SKM-1 (cell line): ENCODE results near the gene CDC20B.

Experiments used
- DNase-seq: peaks from one replicate; lab custom pipeline; 2025; ENCODE audit not compliant: unreplicated experiment; lab: John Stamatoyannopoulos, UW

Gene CDC20B

GRCh38 chr5:55172937-55173686 is at the start of gene CDC20B:
CDC20B (minus strand) TSS chr5:55173177; CDS start chr5:55173000, 177 bp downstream.
- no peak for DNase-seq

GRCh38 chr5:55222092-55222984 is 49.4 kb upstream of the CDC20B start:
- no peak for DNase-seq

GRCh38 chr5:55220433-55221185 is 47.6 kb upstream of the CDC20B start:
- DNase-seq, result no peak

- no peak for DNase-seq
These were observed 46.8 kb upstream of the CDC20B start for GRCh38 chr5:55219770-55220169.

- DNase-seq, result no peak
These were observed 46.0 kb upstream of the CDC20B start for GRCh38 chr5:55218967-55219366.

GRCh38 chr5:55211184-55211874 is 38.4 kb upstream of the CDC20B start:
- DNase-seq, result no peak

GRCh38 chr5:55205001-55205400 is 32.0 kb upstream of the CDC20B start:
- no peak for DNase-seq

- no peak for DNase-seq
These were observed 18.2 kb upstream of the CDC20B start for GRCh38 chr5:55191165-55191564.

- DNase-seq, result no peak
These were observed 15.9 kb upstream of the CDC20B start for GRCh38 chr5:55188656-55189540.

GRCh38 chr5:55187370-55187769 is 14.4 kb upstream of the CDC20B start:
- no peak for DNase-seq

- no peak for DNase-seq
These were observed 7.0 kb upstream of the CDC20B start for GRCh38 chr5:55180016-55180415.

GRCh38 chr5:55177078-55177477 is 4.1 kb upstream of the CDC20B start:
- DNase-seq, result no peak

- no peak for DNase-seq
These were observed 3.3 kb upstream of the CDC20B start for GRCh38 chr5:55176176-55176818.

- DNase-seq, result no peak
These were observed 2.8 kb upstream of the CDC20B start for GRCh38 chr5:55175781-55176175.

GRCh38 chr5:55173687-55174230 is 782 bp upstream of the CDC20B start:
- DNase-seq, result no peak

- peak; percentile 87 for DNase-seq
These were observed 702 bp downstream of the CDC20B start for GRCh38 chr5:55172051-55172899.

GRCh38 chr5:55171471-55171870 is 1.5 kb downstream of the CDC20B start:
- no peak for DNase-seq

GRCh38 chr5:55162666-55163065 is 10.3 kb downstream of the CDC20B start:
- no peak for DNase-seq
